Glutamatergic neuron (in vitro differentiated cells): ENCODE data around the gene CYFIP2. TPM values are rescaled to one million over a fixed set of nuclear protein-coding genes. Genes with fewer than 3 reads are reported as not detected.

ENCODE experiments used
- DNase-seq: peaks from one replicate; pipeline ENCODE4 v3.0.0; 2022
- H3K27ac Mint-ChIP-seq: one replicate; pipeline ENCODE4 v1.8.0; 2020; ENCODE audit warnings: mild to moderate bottlenecking, mixed read lengths, inconsistent platforms; ENCODE audit not compliant: unreplicated experiment
- H3K27me3 Mint-ChIP-seq: one replicate; pipeline ENCODE4 v1.8.0; 2020; ENCODE audit warnings: mild to moderate bottlenecking, moderate library complexity, mixed read lengths, inconsistent platforms; ENCODE audit not compliant: unreplicated experiment
- H3K36me3 Mint-ChIP-seq: one replicate; pipeline ENCODE4 v1.8.0; 2020; ENCODE audit warnings: mild to moderate bottlenecking, mixed read lengths, inconsistent platforms; ENCODE audit not compliant: unreplicated experiment
- H3K4me1 Mint-ChIP-seq: one replicate; pipeline ENCODE4 v1.8.0; 2020; ENCODE audit warnings: mild to moderate bottlenecking, low read depth, mixed read lengths, inconsistent platforms; ENCODE audit not compliant: unreplicated experiment
- H3K4me3 Mint-ChIP-seq: one replicate; pipeline ENCODE4 v1.8.0; 2020; ENCODE audit warnings: mild to moderate bottlenecking, mixed read lengths, inconsistent platforms; ENCODE audit not compliant: unreplicated experiment
- H3K9me3 Mint-ChIP-seq: one replicate; pipeline ENCODE4 v1.8.0; 2020; ENCODE audit warnings: mild to moderate bottlenecking, moderate library complexity, mixed read lengths, inconsistent platforms; ENCODE audit not compliant: unreplicated experiment
- total RNA-seq: library from RNA; stranded (reverse); fragmentation: NEBNext Ultra II Directional; extraction: Animal tissue kit (Norgen Biotek cat#: 25700); gene quantifications from one replicate; pipeline ENCODE4 v1.2.1, GENCODE V29; 2021; ENCODE audit not compliant: unreplicated experiment
- TF ChIP-seq, protein P1 (sequence below): fragments of 200-600 bp; sonication (generic); IDR thresholded peaks from one replicate; pipeline ENCODE4 v1.5.0; 2021; ENCODE audit not compliant: partially characterized antibody, unreplicated experiment

CYFIP2 gene
- total RNA-seq, 1 donor from 2014 or later, result 120 TPM

DNA sequence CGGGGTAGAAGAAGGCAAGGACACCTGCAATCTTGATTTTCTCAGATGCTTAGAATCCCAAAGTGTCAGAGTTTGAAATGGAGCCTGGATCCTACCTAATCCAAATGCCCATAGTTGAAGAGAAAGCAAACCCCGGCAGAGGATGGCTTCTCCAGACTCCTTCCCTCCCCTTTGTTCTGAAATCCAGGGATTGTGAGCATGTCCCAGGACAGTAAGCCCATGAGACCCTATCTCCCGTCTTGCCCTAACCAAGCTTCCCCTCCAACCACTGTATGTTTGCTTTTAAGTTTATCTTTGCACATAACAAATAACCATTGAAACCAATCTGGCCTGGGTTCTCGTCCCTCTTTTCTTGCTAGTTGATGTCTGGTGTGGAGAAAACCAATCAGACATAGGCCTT is 115.8 kb downstream of the CYFIP2 start:
- H3K4me3 Mint-ChIP-seq, result no peak overlapping the region
- TF ChIP-seq, protein P1, sequence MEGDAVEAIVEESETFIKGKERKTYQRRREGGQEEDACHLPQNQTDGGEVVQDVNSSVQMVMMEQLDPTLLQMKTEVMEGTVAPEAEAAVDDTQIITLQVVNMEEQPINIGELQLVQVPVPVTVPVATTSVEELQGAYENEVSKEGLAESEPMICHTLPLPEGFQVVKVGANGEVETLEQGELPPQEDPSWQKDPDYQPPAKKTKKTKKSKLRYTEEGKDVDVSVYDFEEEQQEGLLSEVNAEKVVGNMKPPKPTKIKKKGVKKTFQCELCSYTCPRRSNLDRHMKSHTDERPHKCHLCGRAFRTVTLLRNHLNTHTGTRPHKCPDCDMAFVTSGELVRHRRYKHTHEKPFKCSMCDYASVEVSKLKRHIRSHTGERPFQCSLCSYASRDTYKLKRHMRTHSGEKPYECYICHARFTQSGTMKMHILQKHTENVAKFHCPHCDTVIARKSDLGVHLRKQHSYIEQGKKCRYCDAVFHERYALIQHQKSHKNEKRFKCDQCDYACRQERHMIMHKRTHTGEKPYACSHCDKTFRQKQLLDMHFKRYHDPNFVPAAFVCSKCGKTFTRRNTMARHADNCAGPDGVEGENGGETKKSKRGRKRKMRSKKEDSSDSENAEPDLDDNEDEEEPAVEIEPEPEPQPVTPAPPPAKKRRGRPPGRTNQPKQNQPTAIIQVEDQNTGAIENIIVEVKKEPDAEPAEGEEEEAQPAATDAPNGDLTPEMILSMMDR, result no peak
- peaks cover 8% of the 10 kb centered on the region for H3K36me3 Mint-ChIP-seq
- no peaks in the 10 kb centered on the region for H3K4me1 Mint-ChIP-seq
- DNase-seq, result no peak
- no peaks in the 10 kb centered on the region for H3K9me3 Mint-ChIP-seq
- no peak overlapping the region for H3K27ac Mint-ChIP-seq
- H3K27me3 Mint-ChIP-seq, result no peaks in the 10 kb centered on the region

DNA sequence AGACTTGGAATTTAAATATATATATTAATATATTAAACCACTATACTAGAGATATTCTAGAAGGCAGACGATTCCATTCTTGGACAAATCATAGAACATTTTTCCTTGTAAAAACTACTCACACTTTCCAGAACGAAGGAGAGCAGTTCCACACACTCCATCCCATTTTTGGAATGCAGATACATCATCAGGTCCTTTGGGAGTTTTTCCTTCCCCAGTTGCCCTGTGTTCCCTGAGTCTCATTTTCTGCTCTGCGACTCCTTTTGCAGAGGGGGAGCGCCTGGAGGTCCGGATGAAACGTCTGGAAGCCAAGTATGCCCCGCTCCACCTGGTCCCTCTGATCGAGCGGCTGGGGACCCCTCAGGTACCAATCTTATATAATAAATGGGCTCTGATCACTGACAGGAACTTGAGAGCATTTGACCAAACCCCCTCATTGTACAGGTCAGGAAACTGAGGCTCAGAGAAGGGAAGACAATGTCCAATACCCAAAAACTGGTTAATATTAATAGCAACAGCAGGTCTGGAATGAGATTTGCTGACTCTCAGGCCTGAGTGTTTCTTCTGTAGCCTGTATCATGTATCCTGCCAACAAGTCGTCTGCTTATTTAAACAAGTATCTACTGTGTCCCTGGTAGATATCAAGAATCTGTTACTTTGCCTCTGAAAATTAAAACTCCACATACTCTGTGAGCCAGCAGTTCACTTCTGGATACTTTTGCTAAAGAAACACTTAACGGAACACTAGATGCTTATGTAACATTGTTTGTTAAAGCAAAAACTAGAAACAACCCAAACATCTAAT is 117.3 kb downstream of the CYFIP2 start:
- no peak for DNase-seq
- Mint-ChIP-seq H3K9me3 (no peaks in the 10 kb centered on the region), H3K4me3 (no peak overlapping the region), H3K4me1 (peaks cover 5% of the 10 kb centered on the region), H3K27me3 (no peaks in the 10 kb centered on the region), H3K36me3 (peaks cover 4% of the 10 kb centered on the region), H3K27ac (no peak overlapping the region)
- TF ChIP-seq, protein P1, result no peak

DNA sequence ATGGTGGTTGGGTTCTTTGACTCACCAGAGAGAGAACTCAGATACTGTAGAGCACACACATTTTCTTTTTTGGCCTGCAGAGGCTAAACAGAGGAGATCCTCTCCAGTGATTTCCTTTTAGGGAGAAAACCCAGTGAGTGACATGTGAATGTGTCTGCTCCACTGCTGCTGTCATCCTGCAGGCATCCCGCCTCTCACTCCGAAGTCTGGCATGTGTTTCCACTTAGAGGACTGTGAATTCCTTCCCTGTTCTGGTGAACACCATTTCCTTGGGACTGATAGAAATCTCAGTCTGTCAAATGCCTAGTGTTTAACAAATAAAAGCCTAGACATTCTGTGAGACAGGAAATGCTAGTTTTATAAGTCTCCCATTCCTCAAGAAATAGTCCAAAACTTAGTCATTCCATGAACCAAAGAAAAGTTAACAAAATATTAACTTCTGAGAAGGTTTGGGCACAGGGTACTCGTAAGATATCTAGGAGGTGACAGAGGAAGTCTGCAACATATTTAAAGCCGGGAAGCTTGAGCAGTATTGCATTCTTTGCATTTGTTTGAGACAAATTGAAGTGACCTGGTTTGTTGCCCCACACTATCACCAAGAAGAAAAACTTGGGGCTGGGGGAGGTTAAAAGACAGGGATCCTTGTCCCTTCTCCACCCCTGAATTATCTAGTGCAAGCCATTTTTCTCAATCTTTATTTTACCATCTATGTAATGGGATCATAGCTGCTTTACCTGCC is 119.2 kb downstream of the CYFIP2 start:
- H3K27me3 Mint-ChIP-seq, result no peaks in the 10 kb centered on the region
- H3K4me3 Mint-ChIP-seq, result no peak overlapping the region
- DNase-seq, result no peak
- peaks cover 5% of the 10 kb centered on the region for H3K4me1 Mint-ChIP-seq
- peaks cover 4% of the 10 kb centered on the region for H3K36me3 Mint-ChIP-seq
- TF ChIP-seq, protein P1, result no peak
- H3K27ac Mint-ChIP-seq, result no peak overlapping the region
- no peaks in the 10 kb centered on the region for H3K9me3 Mint-ChIP-seq

DNA sequence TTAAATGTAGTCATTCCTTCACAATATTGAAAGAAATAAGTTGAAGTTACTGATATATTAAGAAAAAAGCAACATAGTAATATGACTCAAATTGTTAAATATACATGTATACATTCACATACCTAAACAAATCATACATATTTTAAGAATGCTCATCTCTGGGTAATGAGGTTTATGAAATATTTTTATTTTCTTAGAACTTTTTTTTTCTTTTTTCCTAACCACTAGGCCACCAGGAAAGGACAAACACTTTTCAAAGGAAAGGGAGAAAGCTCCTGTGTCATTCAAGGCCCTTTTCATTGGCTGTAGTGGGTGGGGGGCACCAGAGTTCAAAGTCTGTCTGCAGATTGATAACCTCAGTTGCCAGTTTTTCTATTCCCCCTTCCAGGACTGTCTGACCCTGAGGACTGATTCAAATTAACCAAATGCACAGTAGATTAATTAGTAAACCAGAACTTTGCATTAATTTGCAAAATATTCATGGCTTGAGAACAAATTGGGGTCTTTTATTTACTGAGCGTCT is 121.2 kb downstream of the CYFIP2 start:
- H3K36me3 Mint-ChIP-seq, result peaks cover 12% of the 10 kb centered on the region
- no peaks in the 10 kb centered on the region for H3K9me3 Mint-ChIP-seq
- H3K27ac Mint-ChIP-seq, result no peak overlapping the region
- DNase-seq, result no peak
- peaks cover 5% of the 10 kb centered on the region for H3K4me1 Mint-ChIP-seq
- TF ChIP-seq, protein P1, result no peak
- no peaks in the 10 kb centered on the region for H3K27me3 Mint-ChIP-seq
- no peak overlapping the region for H3K4me3 Mint-ChIP-seq
